Measurements from ENCODE around the gene ZDHHC22.

- TF ChIP-seq CTCF (conservative IDR thresholded peaks at IDR 0.05; ENCODE audit: low read depth in 2 of 2) (peak in 1 of 2 experiments; percentile 38; a peak in 3 of 4 replicates), ZNF331 (CRISPR knock-in tag; IDR thresholded peaks at IDR 0.05; ENCODE audit: low read depth) (no peak), CREB1 (CRISPR knock-in tag; IDR thresholded peaks at IDR 0.05; ENCODE audit: low read depth) (no peak), EZH2phosphoT487 (IDR thresholded peaks at IDR 0.05; ENCODE audit: unreplicated experiment) (no peak), POLR2AphosphoS5 (IDR thresholded peaks at IDR 0.05; ENCODE audit: low read depth) (no peak), EZH2 (IDR thresholded peaks at IDR 0.05; ENCODE audit: low read depth, unreplicated experiment) (no peak), JUNB (IDR thresholded peaks at IDR 0.05; ENCODE audit: unreplicated experiment) (no peak), REST (IDR thresholded peaks at IDR 0.05; ENCODE audit: unreplicated experiment) (no peak), ZNF462 (CRISPR knock-in tag; IDR thresholded peaks at IDR 0.05) (no peak)
Observed at GRCh38 chr14:77190977-77191376, 49.4 kb upstream of the ZDHHC22 start.
